ENCODE data around the gene UTS2R. TPM values are rescaled to one million over a fixed set of nuclear protein-coding genes. Genes with fewer than 3 reads are reported as not detected.

UTS2R gene
- total RNA-seq, result not detected in 2 replicates

GRCh38 chr17:82371333-82372248, at the start of gene UTS2R:
Gene UTS2R (plus strand): TSS chr17:82371765. CDS start chr17:82374325, 2,560 bp downstream.

GRCh38 chr17:82333279-82334171, 38.0 kb upstream of the UTS2R start, which contains the start of gene SECTM1:
Gene SECTM1 (minus strand): TSS chr17:82333766. CDS start chr17:82327240, 6,526 bp downstream.

GRCh38 chr17:82358465-82359350, 12.9 kb upstream of the UTS2R start, which contains the start of gene TEX19:
Gene TEX19 (plus strand): TSS chr17:82359247. CDS start chr17:82362151, 2,904 bp downstream.

GRCh38 chr17:82418001-82418986, 46.7 kb downstream of the UTS2R start, which contains the start of the genes HEXD and OGFOD3:
Gene HEXD (plus strand): TSS chr17:82418347. CDS start chr17:82419800, 1,453 bp downstream.
Gene OGFOD3 (minus strand): TSS chr17:82418586. CDS start chr17:82418485, 101 bp downstream.

Other genes starting within 250 kb of the UTS2R start
- gene CCDC57, start 158.9 kb upstream of the UTS2R start, total RNA-seq, result 4.9 and 11.0 TPM in 2 replicates
- gene SLC16A3, start 142.7 kb upstream of the UTS2R start, total RNA-seq, result 146 and 192 TPM in 2 replicates
- 40.8 and 76.5 TPM in 2 replicates for gene CSNK1D, start 98.1 kb upstream of the UTS2R start, total RNA-seq
- not detected in 2 replicates for gene CD7, start 54.2 kb upstream of the UTS2R start, total RNA-seq
- gene SECTM1, start 38.0 kb upstream of the UTS2R start, total RNA-seq, result 2.2 and 3.9 TPM in 2 replicates
- gene TEX19, start 12.5 kb upstream of the UTS2R start, total RNA-seq, result not detected in 2 replicates
- gene HEXD, start 46.6 kb downstream of the UTS2R start, total RNA-seq, result 9.9 and 12.3 TPM in 2 replicates
- gene OGFOD3, start 46.8 kb downstream of the UTS2R start, total RNA-seq, result 25.3 and 33.4 TPM in 2 replicates
- gene CYBC1, start 79.0 kb downstream of the UTS2R start, total RNA-seq, result 40.3 and 49.9 TPM in 2 replicates
- 33.7 and 58.9 TPM in 2 replicates for gene NARF, start 87.0 kb downstream of the UTS2R start, total RNA-seq
- 24.3 and 40.2 TPM in 2 replicates for gene FOXK2, start 148.0 kb downstream of the UTS2R start, total RNA-seq

All from bladder microvascular endothelial cell (primary cell).